ENCODE measurements around the gene IL13RA1.
"Not testable (repeated sequence)": the region's sequence is repeated elsewhere in the genome, so short reads cannot be mapped to it uniquely, and the experiment has no call there.

Gene IL13RA1

GRCh38 chrX:118726887-118727685 is at the start of gene IL13RA1:
TSS of gene IL13RA1 (plus strand) at chrX:118727606. CDS start at chrX:118727639, 33 bp downstream.
- DNase-seq (ENCODE audit: low spot score) = peak; percentile 32

GRCh38 chrX:118679290-118679689 is 48.1 kb upstream of the IL13RA1 start:
- DNase-seq (ENCODE audit: low spot score) = no peak

GRCh38 chrX:118682258-118683014 is 45.0 kb upstream of the IL13RA1 start:
- DNase-seq (ENCODE audit: low spot score) = no peak

GRCh38 chrX:118685393-118685792 is 42.0 kb upstream of the IL13RA1 start:
- DNase-seq (ENCODE audit: low spot score) = no peak

GRCh38 chrX:118688935-118689334 is 38.5 kb upstream of the IL13RA1 start:
- no peak for DNase-seq (ENCODE audit: low spot score)

- DNase-seq (ENCODE audit: low spot score) = no peak
These were observed 33.6 kb upstream of the IL13RA1 start for GRCh38 chrX:118693843-118694242.

GRCh38 chrX:118694638-118695037 is 32.8 kb upstream of the IL13RA1 start:
- no peak for DNase-seq (ENCODE audit: low spot score)

GRCh38 chrX:118698516-118699170 is 28.8 kb upstream of the IL13RA1 start:
- DNase-seq (ENCODE audit: low spot score) = peak; percentile 30

GRCh38 chrX:118702741-118703140 is 24.7 kb upstream of the IL13RA1 start:
- DNase-seq (ENCODE audit: low spot score) = no peak

- DNase-seq (ENCODE audit: low spot score) = no peak
These were observed 20.7 kb upstream of the IL13RA1 start for GRCh38 chrX:118706681-118707080.

GRCh38 chrX:118714521-118714920 is 12.9 kb upstream of the IL13RA1 start:
- no peak for DNase-seq (ENCODE audit: low spot score)

- not testable (repeated sequence) for DNase-seq (ENCODE audit: low spot score)
These were observed 11.5 kb upstream of the IL13RA1 start for GRCh38 chrX:118715917-118716316.

- not testable (repeated sequence) for DNase-seq (ENCODE audit: low spot score)
These were observed 10.6 kb upstream of the IL13RA1 start for GRCh38 chrX:118716833-118717232.

- no peak for DNase-seq (ENCODE audit: low spot score)
These were observed 9.6 kb upstream of the IL13RA1 start for GRCh38 chrX:118717678-118718391.

- DNase-seq (ENCODE audit: low spot score) = peak; percentile 21
These were observed 8.7 kb upstream of the IL13RA1 start for GRCh38 chrX:118718737-118719136.

GRCh38 chrX:118720058-118720707 is 7.2 kb upstream of the IL13RA1 start:
- no peak for DNase-seq (ENCODE audit: low spot score)

GRCh38 chrX:118723376-118723775 is 4.0 kb upstream of the IL13RA1 start:
- no peak for DNase-seq (ENCODE audit: low spot score)

- no peak for DNase-seq (ENCODE audit: low spot score)
These were observed 3.0 kb upstream of the IL13RA1 start for GRCh38 chrX:118724365-118724764.

- no peak for DNase-seq (ENCODE audit: low spot score)
These were observed 2.6 kb upstream of the IL13RA1 start for GRCh38 chrX:118724775-118725174.

- no peak for DNase-seq (ENCODE audit: low spot score)
These were observed 1.0 kb upstream of the IL13RA1 start for GRCh38 chrX:118726396-118726795.

- DNase-seq (ENCODE audit: low spot score) = no peak
These were observed 407 bp downstream of the IL13RA1 start for GRCh38 chrX:118727686-118728339.

All from Ammon's horn (tissue), 1 donor.